ENCODE measurements around the gene ST6GAL1. TPM values are rescaled to one million over a fixed set of nuclear protein-coding genes. Genes with fewer than 3 reads are reported as not detected.

ST6GAL1 gene
- total and polyA plus RNA-seq, 11 donors: 19.4 to 120 (median 69.9) TPM

- DNase-seq (no peak), ATAC-seq (no peak)
- peak overlapping the region in 4 of 12 donors; percentile 10 to 38 (median 16) for H3K27ac ChIP-seq
- no peak overlapping the region for H3K4me3 ChIP-seq
- WGBS, 4 donors: 53 to 64% (median 61%) methylated on average over 4 to 5 of the region's 5 CpGs
- intact Hi-C loops (cut with DNase I): no loop called here
- H3K9me3 ChIP-seq: no peaks in the 10 kb centered on the region
- H3K4me1 ChIP-seq: peaks cover 7 to 87% (median 55%) of the 10 kb centered on the region in 12 donors
- H3K36me3 ChIP-seq: peaks cover 0 to 22% (median 5%) of the 10 kb centered on the region in 9 donors
- no peak for TF ChIP-seq POLR2A (IDR thresholded peaks at IDR 0.05)
- TF ChIP-seq, protein P1, sequence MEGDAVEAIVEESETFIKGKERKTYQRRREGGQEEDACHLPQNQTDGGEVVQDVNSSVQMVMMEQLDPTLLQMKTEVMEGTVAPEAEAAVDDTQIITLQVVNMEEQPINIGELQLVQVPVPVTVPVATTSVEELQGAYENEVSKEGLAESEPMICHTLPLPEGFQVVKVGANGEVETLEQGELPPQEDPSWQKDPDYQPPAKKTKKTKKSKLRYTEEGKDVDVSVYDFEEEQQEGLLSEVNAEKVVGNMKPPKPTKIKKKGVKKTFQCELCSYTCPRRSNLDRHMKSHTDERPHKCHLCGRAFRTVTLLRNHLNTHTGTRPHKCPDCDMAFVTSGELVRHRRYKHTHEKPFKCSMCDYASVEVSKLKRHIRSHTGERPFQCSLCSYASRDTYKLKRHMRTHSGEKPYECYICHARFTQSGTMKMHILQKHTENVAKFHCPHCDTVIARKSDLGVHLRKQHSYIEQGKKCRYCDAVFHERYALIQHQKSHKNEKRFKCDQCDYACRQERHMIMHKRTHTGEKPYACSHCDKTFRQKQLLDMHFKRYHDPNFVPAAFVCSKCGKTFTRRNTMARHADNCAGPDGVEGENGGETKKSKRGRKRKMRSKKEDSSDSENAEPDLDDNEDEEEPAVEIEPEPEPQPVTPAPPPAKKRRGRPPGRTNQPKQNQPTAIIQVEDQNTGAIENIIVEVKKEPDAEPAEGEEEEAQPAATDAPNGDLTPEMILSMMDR (IDR thresholded peaks at IDR 0.05): no peak
- no peaks in the 10 kb centered on the region for H3K27me3 ChIP-seq
Observed at GRCh38 chr3:186963636-186964035, 33.3 kb downstream of the ST6GAL1 start.

DNA sequence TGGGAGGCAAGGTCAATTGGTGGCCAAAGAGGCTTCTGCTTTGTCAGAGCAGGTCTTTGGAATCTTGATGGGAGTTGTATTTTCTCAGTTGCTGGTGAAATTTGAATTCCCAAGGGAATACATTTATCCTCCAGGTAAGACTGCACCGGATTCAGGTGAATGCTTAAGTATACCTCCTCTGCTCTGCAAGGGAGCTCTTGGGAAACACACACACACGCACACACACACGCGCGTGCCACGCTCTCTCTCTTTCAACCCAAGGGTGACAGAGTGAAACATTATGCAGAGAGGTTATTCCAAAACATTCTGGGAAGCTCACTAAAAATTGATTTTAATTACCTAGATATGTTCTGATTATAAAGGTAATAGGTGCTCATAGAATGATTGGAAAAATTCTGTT lies 33.7 kb downstream of the ST6GAL1 start:
- H3K27ac ChIP-seq: peak overlapping the region in 4 of 12 donors; percentile 8 to 17 (median 13)

DNA sequence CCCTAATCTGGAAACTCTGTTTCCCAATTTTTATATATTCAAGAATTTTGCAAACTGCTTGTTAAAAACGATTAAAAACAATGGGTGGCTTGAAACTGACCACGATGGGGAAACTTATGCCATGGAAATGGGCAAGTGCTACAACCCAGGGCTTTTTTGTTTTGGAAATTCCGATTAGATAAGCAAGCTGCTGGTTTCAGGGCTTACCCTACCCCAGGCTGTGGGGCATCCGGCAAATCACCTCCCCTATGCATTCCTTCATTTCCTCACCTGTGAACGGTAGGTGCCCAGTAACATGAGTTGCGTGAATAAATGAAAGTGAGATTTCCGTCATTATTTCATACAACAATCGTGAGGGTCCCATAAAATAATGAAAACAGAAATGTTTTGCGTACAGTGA lies 34.3 kb downstream of the ST6GAL1 start:
- Histone ChIP-seq H3K9me3 (no peaks in the 10 kb centered on the region), H3K36me3 (peaks cover 0 to 22% (median 5%) of the 10 kb centered on the region in 9 donors), H3K4me3 (no peak overlapping the region), H3K27me3 (no peaks in the 10 kb centered on the region), H3K27ac (peak overlapping the region in 10 of 12 donors; percentile 8 to 78 (median 64)), H3K4me1 (peaks cover 7 to 85% (median 60%) of the 10 kb centered on the region in 12 donors)
- intact Hi-C loops (cut with DNase I): no loop called here
- 50 to 63% (median 59%) methylated on average over 9 of the region's 9 CpGs for WGBS, 4 donors
- DNase-seq (no peak), ATAC-seq (no peak)
- TF ChIP-seq, protein P1 (IDR thresholded peaks at IDR 0.05): no peak
- TF ChIP-seq POLR2A (IDR thresholded peaks at IDR 0.05): no peak

More for the DNA sequence above, 33.7 kb downstream of the ST6GAL1 start:
- ATAC-seq (no peak), DNase-seq (no peak)
- Histone ChIP-seq H3K4me1 (peaks cover 7 to 85% (median 56%) of the 10 kb centered on the region in 12 donors), H3K36me3 (peaks cover 0 to 22% (median 5%) of the 10 kb centered on the region in 9 donors), H3K27me3 (no peaks in the 10 kb centered on the region), H3K4me3 (no peak overlapping the region), H3K9me3 (no peaks in the 10 kb centered on the region)
- 91 to 96% (median 94%) methylated on average over 6 of the region's 6 CpGs for WGBS, 4 donors
- TF ChIP-seq, protein P1 (IDR thresholded peaks at IDR 0.05): no peak
- no peak for TF ChIP-seq POLR2A (IDR thresholded peaks at IDR 0.05)
- intact Hi-C loops (cut with DNase I): no loop called here

DNA sequence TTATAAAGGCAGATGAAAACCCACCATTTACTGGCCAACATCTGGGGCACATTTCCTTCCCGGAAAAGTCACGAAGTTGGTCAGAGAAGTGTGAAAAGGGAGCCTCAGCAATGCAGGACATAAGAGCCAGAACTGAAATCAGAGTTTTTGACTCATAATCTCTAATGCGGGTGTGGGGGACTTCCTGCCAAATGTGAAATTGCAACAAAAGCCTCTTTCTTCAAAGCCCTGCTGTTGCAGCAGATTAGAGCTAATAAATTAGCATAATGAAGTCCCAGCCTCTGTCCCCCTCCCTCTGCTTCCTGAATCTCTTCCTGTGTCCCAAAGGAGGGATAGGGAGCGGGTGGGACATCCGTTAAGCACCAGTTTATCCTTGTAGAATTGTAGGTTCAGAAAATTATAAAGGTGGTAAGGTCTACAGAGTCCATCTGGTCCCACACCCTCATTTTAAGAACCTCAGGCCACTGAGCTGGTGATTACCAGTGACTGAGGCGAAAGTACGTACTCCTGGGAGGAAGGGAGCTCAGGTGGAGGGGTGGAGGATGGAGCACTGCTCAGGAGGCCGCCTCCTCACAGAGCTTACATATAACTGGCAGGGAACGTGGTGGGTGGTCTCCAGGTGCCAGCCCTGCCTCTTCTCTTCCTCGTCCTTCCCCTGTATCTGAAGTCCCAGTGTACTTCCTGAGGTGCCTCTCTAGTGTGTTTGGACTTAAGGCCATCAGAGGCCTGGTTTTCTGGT lies 35.0 kb downstream of the ST6GAL1 start:
- intact Hi-C loops (cut with DNase I): no loop called here
- TF ChIP-seq POLR2A (IDR thresholded peaks at IDR 0.05): no peak
- TF ChIP-seq, protein P1 (IDR thresholded peaks at IDR 0.05): no peak
- DNase-seq: no peak
- H3K27ac ChIP-seq: peak overlapping the region; percentile 8 to 78 (median 66)
- WGBS, 4 donors: 53 to 72% (median 59%) methylated on average over 10 of the region's 10 CpGs
- H3K4me3 ChIP-seq: no peak overlapping the region
- peak in 2 of 4 donors; percentile 24 to 41 for ATAC-seq
- peaks cover 0 to 22% (median 5%) of the 10 kb centered on the region in 9 donors for H3K36me3 ChIP-seq
- no peaks in the 10 kb centered on the region for H3K27me3 ChIP-seq
- H3K9me3 ChIP-seq: no peaks in the 10 kb centered on the region
- peaks cover 7 to 86% (median 60%) of the 10 kb centered on the region in 12 donors for H3K4me1 ChIP-seq

Data from heart left ventricle (tissue), 16 donors.